Gastroesophageal sphincter (tissue), 3 donors: ENCODE measurements around the gene DLG4.

ENCODE experiments used
- CTCF ChIP-seq, 4 experiments: fragments of 200-600 bp in 2 of 4; fragments of 450-650 bp in 2 of 4; sonication (generic) in 1 of 4; IDR thresholded peaks; one replicate each; pipeline ENCODE4 v1.5.1; 2017 to 2019; ENCODE audit warnings: antibody characterized with exemption in 4 of 4, mild to moderate bottlenecking in 2 of 4, moderate library complexity in 2 of 4
- EP300 ChIP-seq: sonication (generic); formaldehyde crosslinking; IDR thresholded peaks from one replicate; pipeline ENCODE4 v1.6.1; 2017; ENCODE audit warnings: antibody characterized with exemption, mild to moderate bottlenecking
- POLR2AphosphoS5 ChIP-seq: sonication (generic); formaldehyde crosslinking; IDR thresholded peaks from one replicate; pipeline ENCODE4 v1.6.1; 2017; ENCODE audit warnings: antibody characterized with exemption

GRCh38 chr17:7224661-7225111 lies 5.0 kb upstream of the DLG4 start:
- no peak for TF ChIP-seq CTCF (IDR thresholded peaks at IDR 0.05)
- TF ChIP-seq POLR2AphosphoS5: no peak
- TF ChIP-seq EP300: no peak
